Lower lobe of right lung (tissue), 2 donors: ENCODE measurements around the gene WNT7A. TPM values are rescaled to one million over a fixed set of nuclear protein-coding genes. Genes with fewer than 3 reads are reported as not detected.

Source experiments
- ATAC-seq, 2 donors: fragments of 200-7000 bp; cut with Tn5 transposase; one replicate each; pipeline ENCODE4 v1.9.1; 2020 to 2022; ENCODE audit warnings: mild to moderate bottlenecking in 2 of 2, moderate library complexity in 2 of 2
- DNase-seq: peaks from one replicate; pipeline ENCODE4 v3.0.0-alpha.2; 2020
- H3K27ac ChIP-seq: fragments of 200-600 bp; one replicate; pipeline ENCODE4 v1.8.0; 2022
- H3K27me3 ChIP-seq: fragments of 200-600 bp; one replicate; pipeline ENCODE4 v1.8.0; 2022; ENCODE audit warnings: low read depth
- H3K36me3 ChIP-seq: fragments of 200-600 bp; one replicate; pipeline ENCODE4 v1.8.0; 2022; ENCODE audit warnings: mild to moderate bottlenecking
- H3K4me1 ChIP-seq: fragments of 200-600 bp; one replicate; pipeline ENCODE4 v1.8.0; 2022
- H3K4me3 ChIP-seq: fragments of 200-600 bp; one replicate; pipeline ENCODE4 v1.8.0; 2022; ENCODE audit warnings: mild to moderate bottlenecking
- H3K9me3 ChIP-seq: fragments of 200-600 bp; one replicate; pipeline ENCODE4 v1.8.0; 2022
- CTCF ChIP-seq: fragments of 200-600 bp; IDR thresholded peaks from one replicate; pipeline ENCODE4 v1.8.0; 2022; ENCODE audit warnings: antibody characterized with exemption, mild to moderate bottlenecking
- intact Hi-C: fragments of 100-400 bp; cut with DNase I; formaldehyde crosslinking; loops from one replicate; pipeline ENCODE4 v1.11.0; 2022
- total RNA-seq: library from RNA; stranded (reverse); fragmentation: NEBNext Ultra II Directional; extraction: Animal tissue kit (Norgen Biotek cat#: 25700); gene quantifications from one replicate; pipeline ENCODE4 v1.2.1, GENCODE V29; 2021
- donor health status: DM: no; HTN: yes; CAD: no; lungs with severe emphysema.

WNT7A gene
- total RNA-seq, 1 donor from 2014 or later, result 4.1 TPM

- H3K9me3 ChIP-seq, result no peaks in the 10 kb centered on the region
- DNase-seq (no peak), ATAC-seq (no peak)
- H3K27ac ChIP-seq, result no peak overlapping the region
- H3K27me3 ChIP-seq, result no peaks in the 10 kb centered on the region
- H3K36me3 ChIP-seq, result no peaks in the 10 kb centered on the region
- H3K4me3 ChIP-seq, result no peak overlapping the region
- H3K4me1 ChIP-seq, result no peaks in the 10 kb centered on the region
- TF ChIP-seq CTCF, result no peak
- intact Hi-C loops, result no loop called here
Observed at GRCh38 chr3:13832130-13832529, 47.7 kb downstream of the WNT7A start.

GRCh38 chr3:13831386-13831996 lies 48.4 kb downstream of the WNT7A start:
- H3K4me3 ChIP-seq, result no peak overlapping the region
- no peaks in the 10 kb centered on the region for H3K4me1 ChIP-seq
- no peaks in the 10 kb centered on the region for H3K9me3 ChIP-seq
- no peaks in the 10 kb centered on the region for H3K27me3 ChIP-seq
- no peaks in the 10 kb centered on the region for H3K36me3 ChIP-seq
- DNase-seq (no peak), ATAC-seq (no peak)
- TF ChIP-seq CTCF, result no peak
- no peak overlapping the region for H3K27ac ChIP-seq
- intact Hi-C loops, result no loop called here

- no peak overlapping the region for H3K4me3 ChIP-seq
- TF ChIP-seq CTCF, result no peak
- H3K27ac ChIP-seq, result no peak overlapping the region
- H3K4me1 ChIP-seq, result no peaks in the 10 kb centered on the region
- intact Hi-C loops, result no loop called here
- no peaks in the 10 kb centered on the region for H3K27me3 ChIP-seq
- H3K9me3 ChIP-seq, result no peaks in the 10 kb centered on the region
- no peaks in the 10 kb centered on the region for H3K36me3 ChIP-seq
- DNase-seq, result no peak
- ATAC-seq, result no peak
Observed at GRCh38 chr3:13829311-13829710, 50.6 kb downstream of the WNT7A start.

DNA sequence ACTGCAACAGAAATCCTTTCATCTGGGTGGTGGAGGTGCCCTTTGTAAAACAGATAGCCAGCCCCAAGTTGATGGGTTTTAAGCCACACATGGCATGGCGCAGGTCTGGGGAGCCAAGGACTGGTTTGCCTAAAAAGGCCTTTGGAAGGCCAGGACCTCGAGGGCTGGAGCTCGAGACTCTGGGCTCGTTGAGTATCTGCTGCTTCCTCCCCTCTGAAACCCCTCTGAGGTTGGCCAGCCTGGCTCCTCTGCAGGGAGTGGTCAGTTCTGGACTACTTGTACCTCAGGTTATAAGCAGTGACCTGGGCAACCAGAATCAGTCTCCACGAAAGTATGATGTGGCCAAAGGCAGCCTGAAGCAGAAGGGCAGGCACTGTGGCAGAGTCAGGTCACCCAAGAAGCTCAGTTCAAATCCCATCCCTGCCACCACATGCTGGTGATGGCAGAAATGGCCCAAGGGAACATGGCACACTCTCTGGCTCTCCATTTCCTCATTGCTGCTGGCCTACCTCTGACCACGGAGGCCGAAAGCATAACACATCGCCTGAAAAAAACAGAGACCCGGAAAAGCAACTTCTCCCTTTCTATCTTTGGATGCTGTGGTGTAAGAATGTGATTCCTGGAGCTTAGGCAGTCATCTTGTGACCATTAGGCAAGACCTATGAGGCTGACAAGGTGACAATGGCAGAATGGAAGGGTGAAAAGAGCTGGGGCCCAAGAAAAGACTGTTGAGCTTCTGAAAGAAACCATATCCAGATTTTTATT lies 51.2 kb downstream of the WNT7A start:
- H3K9me3 ChIP-seq, result no peaks in the 10 kb centered on the region
- no peak for DNase-seq
- no peak for ATAC-seq
- H3K4me3 ChIP-seq, result no peak overlapping the region
- H3K36me3 ChIP-seq, result no peaks in the 10 kb centered on the region
- H3K27ac ChIP-seq, result no peak overlapping the region
- no peak for TF ChIP-seq CTCF
- no peaks in the 10 kb centered on the region for H3K4me1 ChIP-seq
- intact Hi-C loops, result no loop called here
- no peaks in the 10 kb centered on the region for H3K27me3 ChIP-seq

GRCh38 chr3:13827699-13828098 lies 52.2 kb downstream of the WNT7A start:
- intact Hi-C loops, result no loop called here
- Histone ChIP-seq H3K36me3 (no peaks in the 10 kb centered on the region), H3K4me1 (no peaks in the 10 kb centered on the region), H3K4me3 (no peak overlapping the region), H3K9me3 (no peaks in the 10 kb centered on the region), H3K27ac (no peak overlapping the region), H3K27me3 (no peaks in the 10 kb centered on the region)
- no peak for TF ChIP-seq CTCF
- ATAC-seq (peak in 1 of 2 donors; percentile 18), DNase-seq (no peak)
